Calu3 (cell line): Measurements from ENCODE around the gene SPON1. TPM values are rescaled to one million over a fixed set of nuclear protein-coding genes. Genes with fewer than 3 reads are reported as not detected.

Experiments
- BruUV-seq: library from RNA; stranded (reverse); fragments of 400-500 nt; replicated peaks from 2 replicates; lab custom pipeline; 2021; lab: Mats Ljungman, UMichigan
- CTCF ChIA-PET: fragments of 300-600 bp; sonication (Branson Sonifier 250); formaldehyde crosslinking; loops from one replicate; lab custom pipeline; 2022; ENCODE audit warnings: antibody characterized with exemption; lab: Charles Lee
- DNase-seq: peaks from one replicate; pipeline ENCODE4 v3.0.0; 2022
- H3K27ac Mint-ChIP-seq: one replicate; pipeline ENCODE4 v1.8.0; 2022; ENCODE audit warnings: mixed read lengths; ENCODE audit not compliant: unreplicated experiment
- H3K27me3 Mint-ChIP-seq: one replicate; pipeline ENCODE4 v1.8.0; 2022; ENCODE audit warnings: mixed read lengths; ENCODE audit not compliant: unreplicated experiment
- H3K36me3 Mint-ChIP-seq: one replicate; pipeline ENCODE4 v1.8.0; 2022; ENCODE audit warnings: mild to moderate bottlenecking, moderate library complexity, mixed read lengths; ENCODE audit not compliant: insufficient read depth, unreplicated experiment
- H3K4me1 Mint-ChIP-seq: one replicate; pipeline ENCODE4 v1.8.0; 2022; ENCODE audit warnings: mild to moderate bottlenecking, low read depth, mixed read lengths; ENCODE audit not compliant: unreplicated experiment
- H3K4me3 Mint-ChIP-seq: one replicate; pipeline ENCODE4 v1.8.0; 2022; ENCODE audit warnings: mild to moderate bottlenecking, low read depth, moderate library complexity, mixed read lengths; ENCODE audit not compliant: unreplicated experiment
- H3K9me3 Mint-ChIP-seq: one replicate; pipeline ENCODE4 v1.8.0; 2022; ENCODE audit warnings: low read depth, mixed read lengths; ENCODE audit not compliant: unreplicated experiment
- CTCF ChIP-seq: fragments of 200-600 bp; IDR thresholded peaks from one replicate; pipeline ENCODE4 v1.8.0; 2022; ENCODE audit warnings: antibody characterized with exemption; ENCODE audit not compliant: unreplicated experiment
- intact Hi-C: fragments of 100-400 bp; cut with micrococcal nuclease; formaldehyde crosslinking; loops from one replicate; pipeline ENCODE4 v1.10.0; 2022; ENCODE audit not compliant: unreplicated experiment
- total RNA-seq: library from RNA; stranded (reverse); gene quantifications from 2 replicates; pipeline ENCODE4 v1.2.3, GENCODE V29; 2022

Gene SPON1
- total RNA-seq, 1 experiment from 2014 or later: not detected

- Mint-ChIP-seq H3K27me3 (peaks cover 53% of the 10 kb centered on the region), H3K27ac (no peak overlapping the region), H3K4me3 (no peak overlapping the region), H3K4me1 (no peaks in the 10 kb centered on the region), H3K36me3 (no peaks in the 10 kb centered on the region), H3K9me3 (no peaks in the 10 kb centered on the region)
- CTCF ChIA-PET: no interaction called here
- DNase-seq: no peak
- no TSS peak for BruUV-seq
- intact Hi-C loops: no loop called here
- TF ChIP-seq CTCF: no peak
Observed at GRCh38 chr11:14225666-14226065, 263.1 kb downstream of the SPON1 start.

- DNase-seq: no peak
- Mint-ChIP-seq H3K36me3 (no peaks in the 10 kb centered on the region), H3K27ac (no peak overlapping the region), H3K4me3 (no peak overlapping the region), H3K27me3 (peaks cover 78% of the 10 kb centered on the region), H3K4me1 (no peaks in the 10 kb centered on the region), H3K9me3 (peaks cover 2% of the 10 kb centered on the region)
- CTCF ChIA-PET: no interaction called here
- intact Hi-C loops: no loop called here
- TF ChIP-seq CTCF: no peak
- no TSS peak for BruUV-seq
Observed at GRCh38 chr11:14228356-14228755, 265.8 kb downstream of the SPON1 start.

- no peak overlapping the region for H3K27ac Mint-ChIP-seq
- intact Hi-C loops: no loop called here
- CTCF ChIA-PET: no interaction called here
- TF ChIP-seq CTCF: no peak
- H3K36me3 Mint-ChIP-seq: no peaks in the 10 kb centered on the region
- DNase-seq: no peak
- no peaks in the 10 kb centered on the region for H3K4me1 Mint-ChIP-seq
- H3K27me3 Mint-ChIP-seq: peaks cover 76% of the 10 kb centered on the region
- H3K9me3 Mint-ChIP-seq: peaks cover 2% of the 10 kb centered on the region
- no TSS peak for BruUV-seq
- no peak overlapping the region for H3K4me3 Mint-ChIP-seq
Observed at GRCh38 chr11:14229472-14229871, 266.9 kb downstream of the SPON1 start.

GRCh38 chr11:14230407-14230806 is 267.9 kb downstream of the SPON1 start:
- Mint-ChIP-seq H3K4me3 (no peak overlapping the region), H3K4me1 (no peaks in the 10 kb centered on the region), H3K27me3 (peaks cover 76% of the 10 kb centered on the region), H3K27ac (no peak overlapping the region), H3K9me3 (peaks cover 2% of the 10 kb centered on the region), H3K36me3 (no peaks in the 10 kb centered on the region)
- DNase-seq: no peak
- BruUV-seq: no TSS peak
- intact Hi-C loops: no loop called here
- TF ChIP-seq CTCF: no peak
- CTCF ChIA-PET: no interaction called here
